K562 (cell line): Measurements from ENCODE around the gene TFF2. TPM values are rescaled to one million over a fixed set of nuclear protein-coding genes. Genes with fewer than 3 reads are reported as not detected.

Source experiments
- ATAC-seq: fragments of 200-7000 bp; cut with Tn5 transposase; 3 replicates; pipeline ENCODE4 v1.9.1; 2020; ENCODE audit warnings: moderate library complexity
- BruUV-seq: library from RNA; stranded (reverse); fragments of 400-500 nt; replicated peaks from 2 replicates; lab custom pipeline; 2021; lab: Mats Ljungman, UMichigan
- CTCF ChIA-PET: fragments of 300-600 bp; formaldehyde crosslinking; extraction: SDS; loops from one replicate; lab custom pipeline; 2021; ENCODE audit warnings: low intra/inter-chr PET ratio; lab: Yijun Ruan, JAX
- POLR2A ChIA-PET: fragments of 300-600, 350-650 bp; sonication (Branson Sonifier 250); formaldehyde crosslinking; extraction: SDS; loops from one replicate; lab custom pipeline; 2021; ENCODE audit warnings: antibody characterized with exemption, inconsistent platforms; lab: Yijun Ruan, JAX
- DNase-seq, 4 experiments: peaks; one replicate each; pipeline versions ENCODE4 v3.0.0 to v3.0.0-alpha.2; 2011 to 2018; ENCODE audit warnings: low spot score in 3 of 4, mixed read lengths in 3 of 4; ENCODE audit errors: extremely low read depth in 1 of 4
- FAIRE-seq: peaks from 2 replicates; lab custom pipeline; 2011; peaks lifted over from hg19 to GRCh38; lab: Jason Lieb, UNC
- H2AFZ ChIP-seq: 2 replicates; pipeline ENCODE4 v1.6.0; 2011; ENCODE audit warnings: low read depth, low read length, control low read depth, inconsistent platforms
- H3K27ac ChIP-seq: fragments of 200-600 bp; 3 replicates; pipeline ENCODE4 v1.8.0; 2011; ENCODE audit warnings: low read depth, mild to moderate bottlenecking, control low read depth, inconsistent platforms, low read length, moderate library complexity, mixed read lengths; ENCODE audit errors: extremely low read depth
- H3K27me3 ChIP-seq, 2 experiments: fragments of 300-600 bp in 1 of 2; 2 replicates in 1 of 2; 3 replicates in 1 of 2; pipeline versions ENCODE4 v1.6.0 to v1.8.0; 2011; ENCODE audit warnings: inconsistent platforms in 2 of 2, low read length in 2 of 2, mild to moderate bottlenecking in 1 of 2, mixed read lengths in 1 of 2, moderate library complexity in 1 of 2; ENCODE audit not compliant: control insufficient read depth in 2 of 2, insufficient read depth in 2 of 2
- H3K36me3 ChIP-seq: fragments of 300-600 bp; 3 replicates; pipeline ENCODE4 v1.8.0; 2011; ENCODE audit warnings: mild to moderate bottlenecking, low read length, inconsistent platforms; ENCODE audit not compliant: control insufficient read depth, insufficient read depth
- H3K4me1 ChIP-seq, 2 experiments: fragments of 200-600 bp in 1 of 2; replicated peaks in 1 of 2; 2 replicates in 1 of 2; 3 replicates in 1 of 2; pipeline versions ENCODE4 v1.5.1 to v1.8.0; 2011; ENCODE audit warnings: inconsistent platforms in 2 of 2, low read length in 2 of 2, mild to moderate bottlenecking in 1 of 2, mixed read lengths in 1 of 2, moderate library complexity in 1 of 2; ENCODE audit not compliant: control insufficient read depth in 2 of 2, insufficient read depth in 2 of 2
- H3K4me2 ChIP-seq: 2 replicates; pipeline ENCODE4 v1.6.1; 2011; ENCODE audit warnings: low read length, control low read depth, inconsistent platforms, mixed read lengths; ENCODE audit not compliant: insufficient read depth
- H3K4me3 ChIP-seq: fragments of 200-600 bp; sonication (generic), shearing (Covaris generic); 2 replicates; pipeline ENCODE4 v1.5.1; 2016; ENCODE audit warnings: control low read depth, inconsistent platforms
- H3K79me2 ChIP-seq: fragments of 200-600 bp; 3 replicates; pipeline ENCODE4 v1.8.0; 2011; ENCODE audit warnings: low read length, inconsistent platforms; ENCODE audit not compliant: control insufficient read depth, insufficient read depth
- H3K9ac ChIP-seq, 2 experiments: 2 replicates each; pipeline versions ENCODE4 v1.6.0 to v1.6.1; 2011; ENCODE audit warnings: low read depth in 2 of 2, low read length in 2 of 2, control low read depth in 1 of 2, inconsistent platforms in 1 of 2, mild to moderate bottlenecking in 1 of 2, mixed read lengths in 1 of 2; ENCODE audit not compliant: insufficient read depth in 1 of 2
- H3K9me1 ChIP-seq: one replicate; pipeline ENCODE4 v1.6.0; 2011; ENCODE audit warnings: inconsistent platforms, mild to moderate bottlenecking, low read length, moderate library complexity; ENCODE audit not compliant: control insufficient read depth, insufficient read depth
- H3K9me3 ChIP-seq: replicated peaks from 2 replicates; pipeline ENCODE4 v1.5.1; 2011; ENCODE audit warnings: low read depth, low read length, inconsistent platforms; ENCODE audit not compliant: control insufficient read depth, insufficient read depth
- H4K20me1 ChIP-seq: replicated peaks from 2 replicates; pipeline ENCODE4 v1.6.1; 2011; ENCODE audit warnings: low read length, inconsistent platforms, mixed read lengths; ENCODE audit not compliant: control insufficient read depth, insufficient read depth
- PRDM10 ChIP-seq: fragments of 450-650 bp; IDR thresholded peaks from 2 replicates; pipeline ENCODE4 v1.6.1; 2018; ENCODE audit not compliant: partially characterized antibody
- TAF7 ChIP-seq: fragments of 450-650 bp; IDR thresholded peaks from 2 replicates; pipeline ENCODE4 v1.6.1; 2016; ENCODE audit warnings: missing genetic modification characterization, missing compliant biosample characterization
- WGBS: fragments of 100-300 bp; shearing (Covaris generic); methylation state at CpG from one replicate; pipeline ENCODE4 v1.1.6; 2016; ENCODE audit warnings: low coverage, mixed read lengths; ENCODE audit not compliant: insufficient coverage; ENCODE audit errors: missing lambda C conversion rate; 5-methylcytosine and 5-hydroxymethylcytosine counted together
- in situ Hi-C: fragments of 300-500 bp; cut with MboI; formaldehyde crosslinking; loops from 4 replicates; pipeline ENCODE4 v1.15.0; 2018; ENCODE audit warnings: inconsistent platforms, mixed read lengths
- intact Hi-C: fragments of 100-400 bp; cut with micrococcal nuclease; formaldehyde crosslinking; loops from 2 replicates; pipeline ENCODE4 v1.14.2; 2022
- polyA plus RNA-seq, 8 experiments: library from polyadenylated mRNA; depleted of rRNA in 4 of 8; stranded (reverse) in 5 of 8; unstranded in 3 of 8; fragments of >200 nt; fragmentation: Nextera tagmentation in 2 of 8; fragmentation: Illumina TruSeq in 1 of 8; extraction: Ambion mirVana in 2 of 8; extraction: Trizol in 1 of 8; gene quantifications; 2 replicates each; pipeline versions ENCODE4 v1.2.1 to v1.2.3, GENCODE V29; 2011 to 2014; ENCODE audit warnings: inconsistent platforms in 1 of 8, missing spikeins in 1 of 8
- total RNA-seq, 7 experiments: library from RNA; depleted of rRNA in 6 of 7; stranded (reverse); fragments of >200 nt in 6 of 7; fragmentation: Illumina TruSeq in 2 of 7; extraction: Trizol in 2 of 7; gene quantifications; 2 replicates each; pipeline versions ENCODE4 v1.2.1 to v1.2.3, GENCODE V29; 2011 to 2021; ENCODE audit warnings: low replicate concordance in 1 of 7

TFF2 gene
- total and polyA plus RNA-seq, 9 of the 15 experiments (the other 6 are each of a cell fraction or from before 2014, with no cell fraction given): not detected

GRCh38 chr21:42336054-42336453, 14.7 kb downstream of the TFF2 start:
- H3K4me2 ChIP-seq: no peak overlapping the region
- ChIA-PET POLR2A (interaction anchor here (0.7 to 1.5 kb wide), 2 partner anchors 26 to 1453 kb away, joined by 3 to 4 read pairs; no protein-coding TSS in a partner anchor), CTCF (no interaction called here)
- H3K4me3 ChIP-seq: no peak overlapping the region
- H3K27me3 ChIP-seq: peaks cover 0 to 30% of the 10 kb centered on the region in 2 experiments; a peak in 2 of 5 replicates
- no TSS peak for BruUV-seq
- no peak overlapping the region for H2AFZ ChIP-seq
- no peaks in the 10 kb centered on the region for H3K9me1 ChIP-seq
- no peaks in the 10 kb centered on the region for H3K79me2 ChIP-seq
- H3K9ac ChIP-seq: no peak overlapping the region
- ATAC-seq: no peak
- no peaks in the 10 kb centered on the region for H3K9me3 ChIP-seq
- no peaks in the 10 kb centered on the region for H4K20me1 ChIP-seq
- DNase-seq: no peak
- FAIRE-seq: no peak
- intact Hi-C loops: loop anchor here (10.0 kb wide), 1 partner anchor 119 kb away; no protein-coding TSS in a partner anchor
- no peak overlapping the region for H3K27ac ChIP-seq
- in situ Hi-C loops: no loop called here
- TF ChIP-seq PRDM10 (peak; percentile 67), TAF7 (no peak)
- 0% methylated on average over 10 of the region's 10 CpGs for WGBS
- peaks cover 0 to 7% of the 10 kb centered on the region in 2 experiments; a peak in 1 of 5 replicates for H3K4me1 ChIP-seq
- no peaks in the 10 kb centered on the region for H3K36me3 ChIP-seq
